GM12873 (cell line): ENCODE results near the gene A4GNT.

Experiments used
- TF ChIP-seq, protein P1 (sequence below): IDR thresholded peaks from 2 replicates; pipeline ENCODE4 v1.5.1; 2012; ENCODE audit warnings: low read depth, mild to moderate bottlenecking, moderate library complexity, low read length, control low read depth; ENCODE audit not compliant: insufficient read depth; ENCODE audit errors: missing control alignments

Gene A4GNT

DNA sequence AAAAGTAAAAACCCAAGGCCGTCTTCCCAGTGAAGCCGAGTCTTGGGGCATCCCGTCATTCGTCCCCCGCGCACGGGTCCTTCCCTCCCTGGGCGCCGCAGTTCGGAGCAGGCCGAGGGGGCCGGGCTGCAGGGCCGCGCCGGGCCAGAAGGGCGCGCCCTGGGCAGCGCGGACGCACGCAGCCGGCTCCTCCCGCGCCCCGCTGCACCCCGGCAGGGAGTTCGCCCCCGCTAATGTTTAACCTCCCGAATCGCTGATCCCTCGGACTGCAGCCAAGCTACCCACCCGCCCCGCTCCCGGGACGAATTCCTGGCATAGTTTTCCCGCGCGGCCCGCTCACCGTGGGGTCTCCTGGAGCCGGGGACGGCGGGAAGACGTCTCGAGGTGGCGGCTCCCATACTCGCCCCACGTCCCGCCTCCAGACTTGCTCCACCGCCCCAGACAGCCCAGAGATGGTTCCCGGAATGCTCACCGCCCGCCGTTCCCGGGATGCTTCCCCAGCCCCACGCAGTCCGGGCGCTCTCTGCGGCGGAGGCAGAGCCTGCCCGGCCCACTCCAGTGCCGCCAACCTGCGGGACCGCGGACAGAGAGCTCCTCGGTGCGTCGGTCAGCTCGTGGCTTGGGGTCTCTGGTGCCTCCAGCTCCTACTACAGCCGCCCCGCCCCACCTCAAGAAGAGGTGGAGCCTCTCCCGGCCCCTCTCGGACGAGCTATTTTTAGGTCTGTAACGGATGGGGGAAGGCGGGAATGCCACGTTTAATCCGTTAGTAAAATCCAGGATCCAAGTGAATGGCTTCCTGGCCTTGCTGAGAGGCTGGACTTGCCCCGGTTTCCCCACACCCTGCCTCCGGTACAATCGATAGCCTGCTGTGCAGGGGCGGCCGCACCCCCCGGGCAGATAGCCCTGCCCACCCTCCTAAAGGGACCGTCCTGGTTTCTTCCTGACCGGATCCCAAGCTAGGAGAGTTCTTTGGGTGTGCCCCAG lies 16.9 kb downstream of the A4GNT start, which contains the start of gene DZIP1L:
TSS of gene DZIP1L (minus strand) at position 621 of the 984 bp plus-strand sequence. CDS start 11,637 bp downstream, outside the sequence.
- TF ChIP-seq, protein P1, sequence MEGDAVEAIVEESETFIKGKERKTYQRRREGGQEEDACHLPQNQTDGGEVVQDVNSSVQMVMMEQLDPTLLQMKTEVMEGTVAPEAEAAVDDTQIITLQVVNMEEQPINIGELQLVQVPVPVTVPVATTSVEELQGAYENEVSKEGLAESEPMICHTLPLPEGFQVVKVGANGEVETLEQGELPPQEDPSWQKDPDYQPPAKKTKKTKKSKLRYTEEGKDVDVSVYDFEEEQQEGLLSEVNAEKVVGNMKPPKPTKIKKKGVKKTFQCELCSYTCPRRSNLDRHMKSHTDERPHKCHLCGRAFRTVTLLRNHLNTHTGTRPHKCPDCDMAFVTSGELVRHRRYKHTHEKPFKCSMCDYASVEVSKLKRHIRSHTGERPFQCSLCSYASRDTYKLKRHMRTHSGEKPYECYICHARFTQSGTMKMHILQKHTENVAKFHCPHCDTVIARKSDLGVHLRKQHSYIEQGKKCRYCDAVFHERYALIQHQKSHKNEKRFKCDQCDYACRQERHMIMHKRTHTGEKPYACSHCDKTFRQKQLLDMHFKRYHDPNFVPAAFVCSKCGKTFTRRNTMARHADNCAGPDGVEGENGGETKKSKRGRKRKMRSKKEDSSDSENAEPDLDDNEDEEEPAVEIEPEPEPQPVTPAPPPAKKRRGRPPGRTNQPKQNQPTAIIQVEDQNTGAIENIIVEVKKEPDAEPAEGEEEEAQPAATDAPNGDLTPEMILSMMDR = peak; percentile 48

DNA sequence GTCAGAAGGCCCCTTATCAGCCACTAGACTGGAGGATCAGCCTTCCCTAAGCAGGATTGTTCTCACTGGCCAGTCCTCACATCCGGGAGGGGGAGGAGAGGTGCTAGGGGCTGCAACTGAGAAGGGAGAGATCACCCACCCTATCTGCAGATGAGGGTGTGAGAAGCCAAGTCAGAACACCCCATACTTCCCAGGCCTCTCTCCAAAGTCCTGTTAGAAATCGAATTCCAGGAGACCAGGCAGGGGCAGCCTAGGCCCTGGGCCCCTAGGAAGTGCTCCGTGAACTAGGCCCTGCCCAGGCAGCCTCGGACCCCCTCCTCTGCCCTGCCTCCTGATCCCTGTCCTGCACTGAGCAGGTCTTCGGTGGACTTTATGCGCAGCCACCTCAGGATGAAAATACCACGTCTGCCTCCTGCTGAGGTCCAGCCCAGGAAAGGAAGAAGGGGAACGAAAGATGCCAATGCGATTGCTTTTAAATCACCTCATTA lies 17.7 kb downstream of the A4GNT start:
- TF ChIP-seq, protein P1 = no peak

DNA sequence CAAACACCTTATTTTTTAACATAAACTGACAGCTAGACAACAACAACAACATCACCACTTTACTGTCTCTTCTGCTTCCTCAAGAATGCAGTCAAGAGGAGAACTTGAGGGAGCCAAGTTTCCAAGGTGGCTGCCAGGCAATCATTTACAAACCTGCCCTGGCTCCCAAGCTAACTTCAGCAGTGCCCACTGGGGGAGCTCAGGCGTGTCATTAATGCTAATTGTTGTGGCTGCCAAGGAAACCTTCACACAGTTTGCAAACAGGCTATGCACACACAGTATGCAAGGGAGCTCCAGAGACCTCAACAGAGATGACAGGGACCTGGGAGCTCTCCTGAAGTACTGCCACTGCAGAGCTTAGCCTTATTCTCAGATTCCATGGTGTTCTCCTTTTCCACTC lies 18.9 kb downstream of the A4GNT start:
- TF ChIP-seq, protein P1 = no peak

DNA sequence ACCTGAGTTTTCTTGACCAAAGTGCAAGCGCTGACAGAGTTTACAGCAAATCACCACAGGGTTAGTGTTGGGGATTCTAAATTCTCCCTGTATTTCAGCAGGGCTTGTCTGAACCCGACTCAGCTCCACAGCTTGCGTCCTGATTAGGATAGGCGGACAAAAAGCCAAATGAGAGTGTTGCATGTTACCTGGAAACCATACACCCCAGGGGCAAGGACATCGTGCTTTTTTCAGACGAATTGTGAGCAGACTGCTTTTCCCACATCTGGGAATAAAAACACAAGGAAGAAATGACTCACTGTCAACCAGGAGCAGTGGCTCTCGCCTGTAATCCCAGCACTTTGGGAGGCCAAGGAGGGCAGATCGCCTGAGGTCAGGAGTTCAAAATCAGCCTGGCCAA lies 19.8 kb downstream of the A4GNT start:
- TF ChIP-seq, protein P1 = no peak

DNA sequence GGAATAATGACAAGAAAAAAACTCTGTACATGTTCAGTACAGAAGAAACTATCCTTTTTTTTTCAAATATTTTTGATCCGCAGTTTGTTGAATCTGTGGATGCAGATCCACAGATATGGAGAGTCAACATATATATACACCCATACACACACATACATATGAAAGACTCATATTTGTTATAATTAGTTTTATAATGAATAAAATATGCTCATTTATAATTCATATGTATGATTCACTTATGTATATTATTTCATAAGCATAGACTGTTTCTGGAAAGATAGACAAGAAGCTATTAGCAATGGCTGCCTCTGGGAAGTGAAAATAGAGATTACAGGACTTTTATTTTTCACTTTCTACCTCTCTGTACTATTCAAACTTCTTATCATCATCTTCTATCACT lies 26.6 kb downstream of the A4GNT start:
- TF ChIP-seq, protein P1 = no peak

DNA sequence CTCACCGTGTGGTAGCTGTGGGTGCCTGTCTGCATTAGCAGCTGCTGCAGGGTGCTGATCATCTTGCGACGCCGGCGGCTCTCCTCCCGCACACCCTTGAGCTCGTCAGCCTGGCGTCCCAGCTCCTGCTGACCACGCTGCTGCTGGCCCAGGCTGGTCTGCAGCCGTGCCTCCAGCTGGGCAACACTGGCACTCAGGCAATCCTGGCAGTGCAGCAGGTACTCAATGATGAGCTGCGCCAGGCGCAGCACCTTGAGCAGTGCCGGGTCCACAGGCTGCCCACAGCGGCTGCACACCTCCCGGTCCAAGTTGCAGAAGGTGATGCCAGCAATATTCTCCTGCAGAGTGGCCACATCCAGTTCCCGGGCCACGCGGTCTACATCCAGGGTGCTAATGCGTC lies 28.7 kb downstream of the A4GNT start:
- TF ChIP-seq, protein P1 = no peak

DNA sequence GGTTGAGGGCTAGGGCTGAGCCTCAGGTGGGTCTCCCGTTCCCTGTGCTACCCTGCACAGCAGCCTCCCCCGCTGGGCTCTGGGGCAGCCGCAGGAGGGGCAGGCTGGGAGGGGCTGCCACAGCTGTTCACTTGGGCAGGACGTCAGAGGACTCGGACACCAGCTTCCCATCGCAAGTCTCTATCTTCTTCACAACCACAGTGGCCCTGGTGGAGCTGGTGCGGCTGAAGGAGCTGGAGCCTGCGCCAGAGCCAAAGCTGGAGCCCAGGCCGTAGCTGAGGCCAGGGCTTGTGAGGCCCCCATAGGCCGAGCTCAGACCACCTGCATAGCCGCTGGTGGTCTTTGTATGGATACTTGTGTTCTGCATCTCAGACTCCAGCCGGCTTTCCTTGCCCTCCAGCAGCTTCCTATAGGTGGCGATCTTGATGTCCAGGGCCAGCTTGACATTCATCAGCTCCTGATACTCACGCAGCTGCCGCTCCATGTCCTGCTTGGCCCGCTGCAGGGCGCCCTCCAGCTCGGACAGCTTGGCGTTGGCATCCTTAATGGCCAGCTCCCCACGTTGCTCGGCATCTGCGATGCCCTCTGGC lies 30.7 kb downstream of the A4GNT start:
- TF ChIP-seq, protein P1 = peak; percentile 40
